ENCODE data around the gene CCL8.

GRCh38 chr17:34313164-34313563 lies 6.1 kb upstream of the CCL8 start:
- TF ChIP-seq, protein P1, sequence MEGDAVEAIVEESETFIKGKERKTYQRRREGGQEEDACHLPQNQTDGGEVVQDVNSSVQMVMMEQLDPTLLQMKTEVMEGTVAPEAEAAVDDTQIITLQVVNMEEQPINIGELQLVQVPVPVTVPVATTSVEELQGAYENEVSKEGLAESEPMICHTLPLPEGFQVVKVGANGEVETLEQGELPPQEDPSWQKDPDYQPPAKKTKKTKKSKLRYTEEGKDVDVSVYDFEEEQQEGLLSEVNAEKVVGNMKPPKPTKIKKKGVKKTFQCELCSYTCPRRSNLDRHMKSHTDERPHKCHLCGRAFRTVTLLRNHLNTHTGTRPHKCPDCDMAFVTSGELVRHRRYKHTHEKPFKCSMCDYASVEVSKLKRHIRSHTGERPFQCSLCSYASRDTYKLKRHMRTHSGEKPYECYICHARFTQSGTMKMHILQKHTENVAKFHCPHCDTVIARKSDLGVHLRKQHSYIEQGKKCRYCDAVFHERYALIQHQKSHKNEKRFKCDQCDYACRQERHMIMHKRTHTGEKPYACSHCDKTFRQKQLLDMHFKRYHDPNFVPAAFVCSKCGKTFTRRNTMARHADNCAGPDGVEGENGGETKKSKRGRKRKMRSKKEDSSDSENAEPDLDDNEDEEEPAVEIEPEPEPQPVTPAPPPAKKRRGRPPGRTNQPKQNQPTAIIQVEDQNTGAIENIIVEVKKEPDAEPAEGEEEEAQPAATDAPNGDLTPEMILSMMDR (IDR thresholded peaks at IDR 0.05), result no peak
- TF ChIP-seq SIN3A (IDR thresholded peaks at IDR 0.05; ENCODE audit: borderline replicate concordance, insufficient read depth, low read depth, low read length), result no peak
